Keratinocyte (primary cell): ENCODE results near the gene SLC1A1. TPM values are rescaled to one million over a fixed set of nuclear protein-coding genes. Genes with fewer than 3 reads are reported as not detected.

Experiments used
- DNase-seq: peaks from one replicate; pipeline ENCODE4 v3.0.0-alpha.2; 2011; ENCODE audit warnings: low read depth, missing footprints, low spot score
- FAIRE-seq: peaks from 2 replicates; lab custom pipeline; 2011; peaks lifted over from hg19 to GRCh38; lab: Jason Lieb, UNC
- H2AFZ ChIP-seq: 2 replicates; pipeline ENCODE4 v1.6.0; 2012; ENCODE audit warnings: low read length, control low read depth, inconsistent platforms; ENCODE audit not compliant: control insufficient read depth
- H3K27ac ChIP-seq: 2 replicates; pipeline ENCODE4 v1.5.1; 2011; ENCODE audit warnings: low read length; ENCODE audit not compliant: control insufficient read depth, insufficient read depth
- H3K27me3 ChIP-seq: 3 replicates; pipeline ENCODE4 v1.6.0; 2011; ENCODE audit warnings: low read length; ENCODE audit not compliant: control insufficient read depth, insufficient read depth; ENCODE audit errors: extremely low read depth
- H3K36me3 ChIP-seq, 2 experiments: 2 replicates in 1 of 2; 3 replicates in 1 of 2; pipeline ENCODE4 v1.5.1; 2011; ENCODE audit warnings: low read length in 2 of 2, mild to moderate bottlenecking in 1 of 2; ENCODE audit not compliant: control insufficient read depth in 2 of 2, insufficient read depth in 2 of 2; ENCODE audit errors: extremely low read depth in 1 of 2
- H3K4me1 ChIP-seq: 3 replicates; pipeline ENCODE4 v1.5.1; 2011; ENCODE audit warnings: low read length; ENCODE audit not compliant: control insufficient read depth, insufficient read depth; ENCODE audit errors: extremely low read depth
- H3K4me2 ChIP-seq: 3 replicates; pipeline ENCODE4 v1.6.0; 2011; ENCODE audit warnings: low read depth, low read length; ENCODE audit not compliant: control insufficient read depth, insufficient read depth; ENCODE audit errors: extremely low read depth
- H3K4me3 ChIP-seq, 3 experiments: fragments of 200-600 bp in 1 of 3; sonication (generic) in 1 of 3; 2 replicates in 2 of 3; 3 replicates in 1 of 3; pipeline ENCODE4 v1.5.1; 2011 to 2016; ENCODE audit warnings: low read length in 3 of 3, mild to moderate bottlenecking in 3 of 3, control low read depth in 2 of 3, inconsistent platforms in 1 of 3, low read depth in 1 of 3, mixed read lengths in 1 of 3, mixed run types in 1 of 3, moderate library complexity in 1 of 3; ENCODE audit not compliant: control insufficient read depth in 2 of 3, insufficient read depth in 2 of 3; ENCODE audit errors: extremely low read depth in 1 of 3
- H3K79me2 ChIP-seq: 2 replicates; pipeline ENCODE4 v1.6.0; 2012; ENCODE audit warnings: low read length; ENCODE audit not compliant: control insufficient read depth, insufficient read depth
- H3K9ac ChIP-seq: 3 replicates; pipeline ENCODE4 v1.6.0; 2011; ENCODE audit warnings: low read length; ENCODE audit not compliant: control insufficient read depth, insufficient read depth; ENCODE audit errors: extremely low read depth
- H3K9me1 ChIP-seq: 3 replicates; pipeline ENCODE4 v1.6.0; 2011; ENCODE audit warnings: low read length; ENCODE audit not compliant: control insufficient read depth, insufficient read depth; ENCODE audit errors: extremely low read depth
- H3K9me3 ChIP-seq: 2 replicates; pipeline ENCODE4 v1.5.1; 2012; ENCODE audit warnings: low read depth, low read length; ENCODE audit not compliant: control insufficient read depth
- H4K20me1 ChIP-seq: 3 replicates; pipeline ENCODE4 v1.6.0; 2011; ENCODE audit warnings: low read length; ENCODE audit not compliant: control insufficient read depth, insufficient read depth; ENCODE audit errors: extremely low read depth
- EZH2 ChIP-seq: IDR thresholded peaks from one replicate; pipeline ENCODE4 v1.6.1; 2012; ENCODE audit warnings: inconsistent platforms, mild to moderate bottlenecking, low read length, moderate library complexity
- dilution Hi-C: fragments of 300-500 bp; cut with MboI; formaldehyde crosslinking; loops from one replicate; pipeline ENCODE4 v1.7.0; 2020; ENCODE audit warnings: low sequenced_read_pairs; ENCODE audit not compliant: extremely low pct_ligation_motif_present
- polyA plus RNA-seq, 5 experiments: library from polyadenylated mRNA; depleted of rRNA in 3 of 5; stranded (reverse) in 3 of 5; stranded (forward) in 1 of 5; unstranded in 1 of 5; fragments of >200 nt; gene quantifications; 1 replicate in 1 of 5; 2 replicates in 3 of 5; 3 replicates in 1 of 5; pipeline versions ENCODE4 v1.2.1 to v1.2.3, GENCODE V29; 2011 to 2012; ENCODE audit warnings: missing spikeins in 2 of 5, low read depth in 1 of 5, low replicate concordance in 1 of 5
- TF ChIP-seq, protein P1 (sequence below), 3 experiments: IDR thresholded peaks in 1 of 3; conservative IDR thresholded peaks in 1 of 3; optimal IDR thresholded peaks in 1 of 3; 2 replicates in 2 of 3; 3 replicates in 1 of 3; pipeline versions ENCODE3 to v1.5.1; 2011; ENCODE audit warnings: low read length in 3 of 3, mild to moderate bottlenecking in 3 of 3, moderate library complexity in 2 of 3, control low read depth in 1 of 3, inconsistent platforms in 1 of 3; ENCODE audit not compliant: insufficient read depth in 2 of 3; ENCODE audit errors: extremely low read depth in 1 of 3

Gene SLC1A1
- polyA plus RNA-seq, 1 donor (not counting 4 experiments of a cell fraction or from before 2014, with no cell fraction given): 0.20 TPM

DNA sequence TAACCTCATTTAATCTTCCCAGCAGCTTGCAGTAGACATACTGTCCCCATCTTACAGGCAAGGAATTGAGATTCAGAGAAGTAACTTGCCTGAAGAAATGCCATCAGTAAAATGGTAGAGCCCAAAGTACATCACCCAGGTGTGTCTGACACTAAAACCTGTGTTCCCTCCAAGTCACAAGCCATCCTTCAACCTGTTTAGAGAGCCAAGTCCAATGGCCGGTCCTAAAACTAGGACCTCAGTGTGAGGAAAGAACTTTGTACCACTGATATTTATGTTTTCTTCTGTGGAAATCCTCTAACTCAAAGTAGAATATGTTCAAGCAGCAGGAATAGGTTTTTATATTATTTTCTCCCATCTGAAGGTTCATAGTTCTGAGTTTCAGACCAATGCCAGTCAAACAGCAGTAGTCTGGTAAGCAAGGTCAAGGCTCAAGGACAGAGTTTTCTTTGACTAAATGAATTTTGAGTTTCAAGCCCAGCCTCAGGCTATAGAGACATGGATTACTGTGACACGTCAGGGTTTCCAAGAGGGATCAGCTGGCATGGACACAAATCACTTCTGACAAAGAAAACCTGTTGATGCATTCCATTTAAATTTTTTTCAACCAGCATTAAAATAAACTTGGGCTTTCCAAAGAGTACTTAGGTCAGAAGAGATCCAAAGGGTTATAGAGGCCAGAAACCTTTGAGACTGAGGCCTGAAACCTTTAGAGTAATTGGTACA lies 90.9 kb downstream of the SLC1A1 start:
- H3K4me3 ChIP-seq: no peak overlapping the region
- no peaks in the 10 kb centered on the region for H3K4me1 ChIP-seq
- no peak for DNase-seq
- dilution Hi-C loops: no loop called here
- H2AFZ ChIP-seq: no peak overlapping the region
- no peaks in the 10 kb centered on the region for H3K27me3 ChIP-seq
- H3K27ac ChIP-seq: no peak overlapping the region
- H4K20me1 ChIP-seq: no peaks in the 10 kb centered on the region
- no peak for FAIRE-seq
- H3K9me1 ChIP-seq: no peaks in the 10 kb centered on the region
- no peaks in the 10 kb centered on the region for H3K36me3 ChIP-seq
- no peak overlapping the region for H3K9ac ChIP-seq
- no peak for TF ChIP-seq EZH2
- TF ChIP-seq, protein P1, sequence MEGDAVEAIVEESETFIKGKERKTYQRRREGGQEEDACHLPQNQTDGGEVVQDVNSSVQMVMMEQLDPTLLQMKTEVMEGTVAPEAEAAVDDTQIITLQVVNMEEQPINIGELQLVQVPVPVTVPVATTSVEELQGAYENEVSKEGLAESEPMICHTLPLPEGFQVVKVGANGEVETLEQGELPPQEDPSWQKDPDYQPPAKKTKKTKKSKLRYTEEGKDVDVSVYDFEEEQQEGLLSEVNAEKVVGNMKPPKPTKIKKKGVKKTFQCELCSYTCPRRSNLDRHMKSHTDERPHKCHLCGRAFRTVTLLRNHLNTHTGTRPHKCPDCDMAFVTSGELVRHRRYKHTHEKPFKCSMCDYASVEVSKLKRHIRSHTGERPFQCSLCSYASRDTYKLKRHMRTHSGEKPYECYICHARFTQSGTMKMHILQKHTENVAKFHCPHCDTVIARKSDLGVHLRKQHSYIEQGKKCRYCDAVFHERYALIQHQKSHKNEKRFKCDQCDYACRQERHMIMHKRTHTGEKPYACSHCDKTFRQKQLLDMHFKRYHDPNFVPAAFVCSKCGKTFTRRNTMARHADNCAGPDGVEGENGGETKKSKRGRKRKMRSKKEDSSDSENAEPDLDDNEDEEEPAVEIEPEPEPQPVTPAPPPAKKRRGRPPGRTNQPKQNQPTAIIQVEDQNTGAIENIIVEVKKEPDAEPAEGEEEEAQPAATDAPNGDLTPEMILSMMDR (optimal IDR thresholded peaks at IDR 0.05 in 1 of 3, IDR thresholded peaks at IDR 0.05 in 1 of 3, conservative IDR thresholded peaks at IDR 0.05 in 1 of 3; ENCODE audit: extremely low read depth in 1 of 3, insufficient read depth in 2 of 3, low read length in 3 of 3): no peak
- H3K79me2 ChIP-seq: no peaks in the 10 kb centered on the region
- H3K4me2 ChIP-seq: no peak overlapping the region
- no peaks in the 10 kb centered on the region for H3K9me3 ChIP-seq

GRCh38 chr9:4581861-4582565 lies 91.7 kb downstream of the SLC1A1 start:
- H3K27ac ChIP-seq: no peak overlapping the region
- H4K20me1 ChIP-seq: no peaks in the 10 kb centered on the region
- no peaks in the 10 kb centered on the region for H3K79me2 ChIP-seq
- H3K4me1 ChIP-seq: no peaks in the 10 kb centered on the region
- H3K9me1 ChIP-seq: no peaks in the 10 kb centered on the region
- TF ChIP-seq, protein P1 (optimal IDR thresholded peaks at IDR 0.05 in 1 of 3, IDR thresholded peaks at IDR 0.05 in 1 of 3, conservative IDR thresholded peaks at IDR 0.05 in 1 of 3; ENCODE audit: extremely low read depth in 1 of 3, insufficient read depth in 2 of 3, low read length in 3 of 3): no peak
- no peak for TF ChIP-seq EZH2
- DNase-seq (no peak), FAIRE-seq (no peak)
- H3K36me3 ChIP-seq: no peaks in the 10 kb centered on the region
- no peak overlapping the region for H3K4me2 ChIP-seq
- H3K4me3 ChIP-seq: no peak overlapping the region
- H3K27me3 ChIP-seq: no peaks in the 10 kb centered on the region
- H3K9me3 ChIP-seq: no peaks in the 10 kb centered on the region
- no peak overlapping the region for H3K9ac ChIP-seq
- no peak overlapping the region for H2AFZ ChIP-seq
- dilution Hi-C loops: no loop called here
